Common myeloid progenitor, CD34-positive (primary cell): ENCODE data around the gene ATXN2.
"Not testable (repeated sequence)": the region's sequence is repeated elsewhere in the genome, so short reads cannot be mapped to it uniquely, and the experiment has no call there.

Experiments used
- CTCF ChIA-PET: fragments of 350-600 bp; sonication (Branson Sonifier 250); formaldehyde crosslinking; loops from one replicate; lab custom pipeline; 2021; ENCODE audit warnings: antibody characterized with exemption; lab: Charles Lee
- POLR2A ChIA-PET: fragments of 350-600 bp; sonication (Branson Sonifier 250); formaldehyde crosslinking; loops from one replicate; lab custom pipeline; 2021; ENCODE audit warnings: antibody characterized with exemption; lab: Charles Lee
- DNase-seq, 3 donors: peaks; one replicate each; pipeline versions ENCODE4 v3.0.0 to v3.0.0-alpha.2; 2013
- H3K27ac ChIP-seq, 2 experiments: 1 replicate in 1 of 2; 2 replicates in 1 of 2; pipeline ENCODE4 v1.7.0; 2013; ENCODE audit warnings: inconsistent platforms in 2 of 2, low read length in 2 of 2, mild to moderate bottlenecking in 2 of 2, low read depth in 1 of 2, moderate library complexity in 1 of 2; ENCODE audit not compliant: severe bottlenecking in 2 of 2, insufficient read depth in 1 of 2, poor library complexity in 1 of 2
- H3K27me3 ChIP-seq, 5 experiments: replicated peaks in 2 of 5; 1 replicate in 3 of 5; 2 replicates in 2 of 5; pipeline versions ENCODE4 v1.6.1 to v1.7.0; 2013; ENCODE audit warnings: low read length in 4 of 5, mild to moderate bottlenecking in 2 of 5, moderate library complexity in 2 of 5, inconsistent platforms in 1 of 5; ENCODE audit not compliant: insufficient read depth in 5 of 5, control insufficient read depth in 4 of 5
- H3K36me3 ChIP-seq, 4 experiments: 1 replicate in 2 of 4; 2 replicates in 2 of 4; pipeline versions ENCODE4 v1.6.1 to v1.7.0; 2013; ENCODE audit warnings: low read length in 3 of 4, control low read depth in 1 of 4, mild to moderate bottlenecking in 1 of 4; ENCODE audit not compliant: control insufficient read depth in 4 of 4, insufficient read depth in 4 of 4
- H3K4me1 ChIP-seq, 4 experiments: 1 replicate in 3 of 4; 2 replicates in 1 of 4; pipeline versions ENCODE4 v1.6.1 to v1.7.1; 2013; ENCODE audit warnings: low read length in 3 of 4, mild to moderate bottlenecking in 3 of 4, control low read depth in 1 of 4, inconsistent platforms in 1 of 4, moderate library complexity in 1 of 4; ENCODE audit not compliant: control insufficient read depth in 4 of 4, insufficient read depth in 4 of 4; ENCODE audit errors: control extremely low read depth in 1 of 4
- H3K4me3 ChIP-seq, 7 experiments: 1 replicate in 4 of 7; 2 replicates in 3 of 7; pipeline versions ENCODE4 v1.5.1 to v1.7.0; 2013; ENCODE audit warnings: mild to moderate bottlenecking in 7 of 7, low read length in 6 of 7, moderate library complexity in 6 of 7, inconsistent platforms in 2 of 7, low read depth in 2 of 7, control low read depth in 1 of 7; ENCODE audit not compliant: insufficient read depth in 4 of 7, control insufficient read depth in 1 of 7; ENCODE audit errors: extremely low read depth in 1 of 7
- H3K9me3 ChIP-seq, 5 experiments: 1 replicate in 4 of 5; 2 replicates in 1 of 5; pipeline versions ENCODE4 v1.6.1 to v1.7.1; 2013; ENCODE audit warnings: low read length in 4 of 5, mild to moderate bottlenecking in 2 of 5, inconsistent platforms in 1 of 5, low read depth in 1 of 5, moderate library complexity in 1 of 5; ENCODE audit not compliant: control insufficient read depth in 4 of 5, insufficient read depth in 2 of 5; ENCODE audit errors: control extremely low read depth in 1 of 5
- WGBS: methylation state at CpG from one replicate; pipeline ENCODE4 v1.1.5; 2013; ENCODE audit not compliant: insufficient coverage; 5-methylcytosine and 5-hydroxymethylcytosine counted together

ATXN2 gene

DNA sequence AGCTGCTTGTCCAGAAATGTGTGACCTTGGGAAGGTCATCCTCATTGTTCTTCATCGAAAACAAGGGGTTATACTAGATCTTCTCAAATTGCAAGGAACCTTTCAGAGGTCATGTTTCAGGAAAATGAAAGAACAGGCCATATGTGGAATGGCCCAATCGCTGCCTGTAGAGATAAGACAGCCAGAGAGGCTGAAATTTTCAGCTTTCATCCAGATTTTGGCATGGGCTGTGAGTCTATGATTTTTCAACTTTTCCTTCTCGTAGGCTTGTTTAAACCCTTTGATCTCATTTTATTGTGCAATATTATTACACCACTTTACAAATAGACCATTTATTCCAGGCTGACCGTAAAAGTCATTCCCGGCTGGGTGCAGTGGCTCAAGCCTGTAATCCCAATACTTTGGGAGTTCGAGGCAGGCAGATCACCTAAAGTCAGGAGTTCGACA lies 17.1 kb upstream of the ATXN2 start:
- Histone ChIP-seq H3K27ac (no peak overlapping the region), H3K4me3 (no peak overlapping the region), H3K9me3 (no peaks in the 10 kb centered on the region), H3K36me3 (no peaks in the 10 kb centered on the region), H3K4me1 (no peaks in the 10 kb centered on the region), H3K27me3 (no peaks in the 10 kb centered on the region)
- CTCF ChIA-PET = no interaction called here
- 99% methylated on average over 7 of the region's 7 CpGs for WGBS
- DNase-seq = no peak
- POLR2A ChIA-PET = no interaction called here

DNA sequence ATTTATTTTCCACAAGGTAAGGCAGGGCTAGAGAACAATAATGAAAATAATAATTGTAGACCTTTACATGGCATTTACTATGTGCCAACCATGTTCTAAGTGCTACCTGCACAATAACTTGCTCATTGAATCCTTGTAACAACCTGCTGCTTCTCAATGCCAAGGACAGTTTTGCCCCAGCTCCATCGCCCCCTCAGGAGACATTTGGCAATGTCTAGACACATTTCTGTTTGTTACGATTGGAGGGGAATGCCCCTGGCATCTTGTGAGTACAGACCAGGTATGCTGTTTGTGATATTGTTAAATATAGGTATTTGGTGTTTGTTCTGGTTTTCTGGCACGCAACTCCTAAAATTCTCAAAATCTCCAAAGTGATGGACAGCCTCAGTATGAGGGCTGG lies 8.1 kb upstream of the ATXN2 start:
- ChIA-PET CTCF (no interaction called here), POLR2A (no interaction called here)
- Histone ChIP-seq H3K4me1 (no peaks in the 10 kb centered on the region), H3K27me3 (no peaks in the 10 kb centered on the region), H3K27ac (no peak overlapping the region), H3K9me3 (no peaks in the 10 kb centered on the region), H3K36me3 (no peaks in the 10 kb centered on the region), H3K4me3 (no peak overlapping the region)
- DNase-seq = peak; percentile 10 to 39 (median 35)
- WGBS = 100% methylated on average over 1 of the region's 3 CpGs

DNA sequence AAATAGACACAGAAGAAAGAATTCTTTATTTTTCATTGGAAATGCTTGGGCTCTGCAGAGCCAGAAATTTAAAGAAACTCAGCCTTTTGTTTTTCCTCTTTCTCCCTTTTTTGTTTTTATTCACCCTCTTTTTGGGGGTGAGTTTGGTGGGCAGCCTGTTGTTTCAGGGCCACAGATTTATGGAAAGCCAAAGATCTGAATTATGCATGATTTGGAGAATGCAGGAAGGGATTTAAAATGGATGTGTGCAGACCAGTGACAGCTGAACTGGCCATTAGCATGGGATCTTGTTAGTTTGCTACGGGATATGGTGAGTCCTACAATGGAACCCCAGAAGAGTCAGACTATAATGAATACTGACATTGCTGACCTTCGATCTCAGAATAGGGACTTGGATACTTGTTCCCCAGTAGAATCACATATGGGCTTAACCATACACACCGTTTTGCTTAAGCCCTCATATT lies 7.7 kb upstream of the ATXN2 start:
- ChIA-PET POLR2A (no interaction called here), CTCF (no interaction called here)
- Histone ChIP-seq H3K27me3 (no peaks in the 10 kb centered on the region), H3K4me3 (no peak overlapping the region), H3K36me3 (no peaks in the 10 kb centered on the region), H3K4me1 (no peaks in the 10 kb centered on the region), H3K9me3 (no peaks in the 10 kb centered on the region), H3K27ac (no peak overlapping the region)
- 100% methylated on average over 1 of the region's 3 CpGs for WGBS
- DNase-seq = no peak

DNA sequence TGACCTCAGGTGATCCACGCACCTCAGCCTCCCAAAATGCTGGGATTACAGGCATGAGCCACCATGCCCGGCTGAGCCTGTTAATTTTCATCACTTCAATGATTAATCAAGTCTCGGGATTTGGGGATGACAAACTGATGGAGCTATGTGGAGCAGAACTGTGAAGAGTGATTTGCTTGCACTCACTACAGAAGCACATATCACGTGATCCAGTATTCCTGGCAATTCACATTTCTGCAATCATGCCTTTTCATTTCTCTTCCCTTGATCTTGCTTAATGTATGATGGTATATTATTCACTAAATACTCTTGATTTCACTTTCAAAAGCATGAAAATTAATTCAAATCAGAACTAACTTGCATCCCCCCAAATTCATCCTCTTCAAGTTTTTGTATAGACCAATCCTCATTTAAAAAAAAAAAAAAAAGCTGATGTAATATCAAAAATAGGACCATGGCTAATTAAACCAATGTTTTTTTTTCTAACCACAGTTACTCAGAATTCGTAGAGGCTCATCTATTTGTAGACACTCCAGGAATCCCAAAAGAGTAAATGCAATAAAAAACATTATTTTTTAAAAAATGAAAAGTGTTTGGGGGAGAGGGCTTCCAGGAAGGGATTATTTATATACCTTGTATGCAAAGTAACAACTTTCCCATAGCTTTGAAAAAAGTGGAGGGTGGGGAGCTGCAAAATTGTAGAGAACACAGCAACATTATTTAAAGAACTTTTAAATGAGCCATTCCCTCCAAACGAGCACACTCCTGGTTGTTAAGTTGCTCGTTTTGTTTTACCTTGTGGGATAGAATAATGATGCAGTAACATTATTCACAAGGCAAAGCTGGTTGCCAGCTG lies 7.0 kb upstream of the ATXN2 start:
- no peak overlapping the region for H3K4me3 ChIP-seq
- CTCF ChIA-PET = no interaction called here
- no peaks in the 10 kb centered on the region for H3K9me3 ChIP-seq
- H3K36me3 ChIP-seq = no peaks in the 10 kb centered on the region
- POLR2A ChIA-PET = no interaction called here
- no peaks in the 10 kb centered on the region for H3K27me3 ChIP-seq
- no peak overlapping the region for H3K27ac ChIP-seq
- DNase-seq = no peak
- H3K4me1 ChIP-seq = no peaks in the 10 kb centered on the region
- 100% methylated on average over 4 of the region's 7 CpGs for WGBS

DNA sequence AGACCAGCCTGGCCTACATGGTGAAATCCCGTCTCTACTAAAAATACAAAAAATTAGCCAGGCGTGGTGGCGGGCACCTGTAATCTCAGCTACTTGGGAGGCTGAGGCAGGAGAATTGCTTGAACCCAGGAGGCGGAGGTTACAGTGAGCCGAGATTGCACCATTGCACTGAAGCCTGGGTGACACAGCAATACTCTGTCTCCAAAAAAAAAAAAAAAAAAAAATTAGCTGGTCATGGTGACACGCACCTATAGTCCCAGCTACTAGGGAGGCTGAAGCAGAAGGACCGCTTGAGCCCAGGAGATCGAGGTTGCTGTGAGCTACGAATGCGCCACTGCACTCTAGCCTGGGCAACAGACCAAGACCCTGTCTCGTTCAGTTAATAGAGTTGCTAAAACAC lies 3.7 kb upstream of the ATXN2 start:
- H3K4me3 ChIP-seq, H3K27me3 ChIP-seq, H3K27ac ChIP-seq, H3K9me3 ChIP-seq, DNase-seq, H3K36me3 ChIP-seq: not testable (repeated sequence)
- POLR2A ChIA-PET = interaction anchor here (0.6 kb wide), 1 partner anchor 15 kb away, joined by 3 read pairs; no protein-coding TSS in a partner anchor
- peaks cover 4 to 11% (median 9%) of the 10 kb centered on the region in 4 experiments for H3K4me1 ChIP-seq
- CTCF ChIA-PET = interaction anchor here (1.2 kb wide), 1 partner anchor 33 kb away, joined by 3 read pairs; no protein-coding TSS in a partner anchor
- WGBS = 100% methylated on average over 3 of the region's 11 CpGs

DNA sequence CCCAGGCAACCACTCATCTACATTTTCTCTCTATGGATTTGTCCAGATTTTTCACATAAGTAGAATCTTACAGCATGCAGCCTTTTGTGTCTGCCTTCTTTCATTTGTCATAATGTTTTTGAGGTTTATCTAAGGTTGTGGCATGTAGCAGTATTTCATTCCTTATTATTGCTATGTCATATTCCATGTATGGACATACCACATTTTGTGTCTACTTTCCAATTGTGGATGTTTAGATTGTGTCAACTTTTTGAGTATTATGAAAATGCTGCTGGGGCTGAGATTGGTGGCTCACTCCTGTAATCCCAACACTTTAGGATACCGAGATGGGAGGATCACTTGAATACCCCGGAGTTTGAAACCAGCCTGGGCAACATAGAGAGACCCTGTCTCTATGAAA lies 3.2 kb upstream of the ATXN2 start:
- POLR2A ChIA-PET = no interaction called here
- DNase-seq = no peak
- Histone ChIP-seq H3K27me3 (no peaks in the 10 kb centered on the region), H3K9me3 (no peaks in the 10 kb centered on the region), H3K4me3 (no peak overlapping the region), H3K36me3 (no peaks in the 10 kb centered on the region), H3K4me1 (peaks cover 4 to 16% (median 12%) of the 10 kb centered on the region in 4 experiments), H3K27ac (no peak overlapping the region)
- CTCF ChIA-PET = interaction anchor here (0.8 kb wide), 1 partner anchor 44 kb away, joined by 3 read pairs; no protein-coding TSS in a partner anchor
- no CpG with 5 or more reads among the region's 2 CpGs for WGBS

DNA sequence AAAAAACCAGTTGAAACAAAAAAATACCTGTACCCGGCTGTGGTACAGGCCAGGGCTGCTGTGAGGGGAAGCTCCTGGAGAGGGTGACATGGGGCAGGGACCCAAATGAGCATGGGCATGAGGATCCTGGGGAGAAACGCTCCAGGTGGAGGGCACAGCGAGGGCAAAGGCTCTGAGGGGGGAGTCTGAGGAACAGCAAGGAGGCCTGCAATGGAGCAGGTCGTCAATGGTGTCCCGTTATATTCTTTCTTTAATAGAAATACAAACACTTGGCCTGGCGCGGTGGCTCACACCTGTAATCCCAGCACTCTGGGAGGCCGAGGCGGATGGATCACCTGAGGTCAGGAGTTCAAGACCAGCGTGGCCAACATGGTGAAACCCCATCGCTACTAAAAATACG lies 1.9 kb upstream of the ATXN2 start:
- POLR2A ChIA-PET, H3K27ac ChIP-seq, H3K9me3 ChIP-seq, DNase-seq, H3K27me3 ChIP-seq, H3K36me3 ChIP-seq, H3K4me3 ChIP-seq: not testable (repeated sequence)
- WGBS = 98% methylated on average over 10 of the region's 12 CpGs
- peaks cover 13 to 28% (median 23%) of the 10 kb centered on the region in 4 experiments for H3K4me1 ChIP-seq
- CTCF ChIA-PET = interaction anchor here (0.6 kb wide), 1 partner anchor 197 kb away, joined by 3 read pairs; no protein-coding TSS in a partner anchor
